Measurements from ENCODE around the gene TOX2.

TOX2 gene

GRCh38 chr20:43916073-43916880, 1.6 kb downstream of the TOX2 start:
- DNase-seq, result no peak

- no peak for DNase-seq
Measured at GRCh38 chr20:43916881-43917371, 2.3 kb downstream of the TOX2 start.

- no peak for DNase-seq
Measured at GRCh38 chr20:43917380-43917779, 2.7 kb downstream of the TOX2 start.

GRCh38 chr20:43919686-43920403, 5.2 kb downstream of the TOX2 start:
- no peak for DNase-seq

- no peak for DNase-seq
Measured at GRCh38 chr20:43920797-43921196, 6.1 kb downstream of the TOX2 start.

GRCh38 chr20:43921227-43921780, 6.7 kb downstream of the TOX2 start:
- DNase-seq, result no peak

- no peak for DNase-seq
Measured at GRCh38 chr20:43922614-43923013, 8.0 kb downstream of the TOX2 start.

- no peak for DNase-seq
Measured at GRCh38 chr20:43923322-43923721, 8.7 kb downstream of the TOX2 start.

- DNase-seq, result no peak
Measured at GRCh38 chr20:43923917-43924316, 9.3 kb downstream of the TOX2 start.

- peak; percentile 16 for DNase-seq
Measured at GRCh38 chr20:43925215-43925614, 10.6 kb downstream of the TOX2 start.

GRCh38 chr20:43925801-43926200, 11.1 kb downstream of the TOX2 start:
- DNase-seq, result no peak

- DNase-seq, result no peak
Measured at GRCh38 chr20:43926287-43927050, 11.8 kb downstream of the TOX2 start.

GRCh38 chr20:43931976-43932375, 17.3 kb downstream of the TOX2 start:
- no peak for DNase-seq

- no peak for DNase-seq
Measured at GRCh38 chr20:43934833-43935232, 20.2 kb downstream of the TOX2 start.

GRCh38 chr20:43936104-43936770, 21.6 kb downstream of the TOX2 start:
- no peak for DNase-seq

- no peak for DNase-seq
Measured at GRCh38 chr20:43936805-43937204, 22.2 kb downstream of the TOX2 start.

- DNase-seq, result no peak
Measured at GRCh38 chr20:43937591-43937990, 22.9 kb downstream of the TOX2 start.

- no peak for DNase-seq
Measured at GRCh38 chr20:43938017-43938655, 23.5 kb downstream of the TOX2 start.

GRCh38 chr20:43938932-43939761, 24.5 kb downstream of the TOX2 start:
- DNase-seq, result no peak

GRCh38 chr20:43939762-43940121, 25.1 kb downstream of the TOX2 start:
- no peak for DNase-seq

All from activated CD4-positive, alpha-beta T cell treated with anti-CD3 and anti-CD28 coated beads, Interleukin-2, amount 50 U/mL, for 16 hours (primary cell).